ENCODE results near the gene RBM39.
"Not testable (repeated sequence)": the region's sequence is repeated elsewhere in the genome, so short reads cannot be mapped to it uniquely, and the experiment has no call there.

The RBM39 gene

DNA sequence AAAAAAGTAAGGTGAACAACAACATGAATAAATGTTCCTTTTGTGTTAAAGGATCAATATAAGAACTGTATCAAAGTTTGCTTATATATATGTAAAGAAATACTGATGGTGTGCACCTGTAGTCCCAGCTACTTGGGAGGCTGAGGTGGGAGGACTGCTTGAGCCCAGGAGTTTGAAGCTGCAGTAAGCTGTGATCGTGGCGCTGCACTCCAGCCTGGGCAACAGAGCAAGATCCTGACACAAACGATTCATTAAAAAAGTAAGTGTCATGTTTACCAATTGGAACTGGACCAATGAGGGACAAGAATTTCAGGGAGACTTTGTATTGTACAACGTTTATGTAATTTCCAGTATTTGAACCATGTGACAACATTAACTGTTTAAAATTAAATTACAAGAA is 24.8 kb upstream of the RBM39 start:
- H3K27ac ChIP-seq = no peak overlapping the region
- H3K4me2 ChIP-seq = no peak overlapping the region
- TF ChIP-seq, protein P1, sequence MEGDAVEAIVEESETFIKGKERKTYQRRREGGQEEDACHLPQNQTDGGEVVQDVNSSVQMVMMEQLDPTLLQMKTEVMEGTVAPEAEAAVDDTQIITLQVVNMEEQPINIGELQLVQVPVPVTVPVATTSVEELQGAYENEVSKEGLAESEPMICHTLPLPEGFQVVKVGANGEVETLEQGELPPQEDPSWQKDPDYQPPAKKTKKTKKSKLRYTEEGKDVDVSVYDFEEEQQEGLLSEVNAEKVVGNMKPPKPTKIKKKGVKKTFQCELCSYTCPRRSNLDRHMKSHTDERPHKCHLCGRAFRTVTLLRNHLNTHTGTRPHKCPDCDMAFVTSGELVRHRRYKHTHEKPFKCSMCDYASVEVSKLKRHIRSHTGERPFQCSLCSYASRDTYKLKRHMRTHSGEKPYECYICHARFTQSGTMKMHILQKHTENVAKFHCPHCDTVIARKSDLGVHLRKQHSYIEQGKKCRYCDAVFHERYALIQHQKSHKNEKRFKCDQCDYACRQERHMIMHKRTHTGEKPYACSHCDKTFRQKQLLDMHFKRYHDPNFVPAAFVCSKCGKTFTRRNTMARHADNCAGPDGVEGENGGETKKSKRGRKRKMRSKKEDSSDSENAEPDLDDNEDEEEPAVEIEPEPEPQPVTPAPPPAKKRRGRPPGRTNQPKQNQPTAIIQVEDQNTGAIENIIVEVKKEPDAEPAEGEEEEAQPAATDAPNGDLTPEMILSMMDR (conservative IDR thresholded peaks at IDR 0.05; ENCODE audit: low read depth, low read length) = no peak
- H3K27me3 ChIP-seq (ENCODE audit: insufficient read depth, low read depth) = no peaks in the 10 kb centered on the region
- no peaks in the 10 kb centered on the region for H3K79me2 ChIP-seq (ENCODE audit: insufficient read depth, low read depth)
- no peak overlapping the region for H3K4me3 ChIP-seq (IDR thresholded peaks at IDR 0.05; ENCODE audit: insufficient read depth, low read depth, low read length)
- H4K20me1 ChIP-seq (ENCODE audit: insufficient read depth) = no peaks in the 10 kb centered on the region
- H3K36me3 ChIP-seq (ENCODE audit: insufficient read depth) = no peaks in the 10 kb centered on the region
- H3K4me1 ChIP-seq (ENCODE audit: low read depth, poor library complexity, severe bottlenecking) = peaks cover 5% of the 10 kb centered on the region
- no peak overlapping the region for H2AFZ ChIP-seq (ENCODE audit: low read depth)
- H3K9ac ChIP-seq = no peak overlapping the region

DNA sequence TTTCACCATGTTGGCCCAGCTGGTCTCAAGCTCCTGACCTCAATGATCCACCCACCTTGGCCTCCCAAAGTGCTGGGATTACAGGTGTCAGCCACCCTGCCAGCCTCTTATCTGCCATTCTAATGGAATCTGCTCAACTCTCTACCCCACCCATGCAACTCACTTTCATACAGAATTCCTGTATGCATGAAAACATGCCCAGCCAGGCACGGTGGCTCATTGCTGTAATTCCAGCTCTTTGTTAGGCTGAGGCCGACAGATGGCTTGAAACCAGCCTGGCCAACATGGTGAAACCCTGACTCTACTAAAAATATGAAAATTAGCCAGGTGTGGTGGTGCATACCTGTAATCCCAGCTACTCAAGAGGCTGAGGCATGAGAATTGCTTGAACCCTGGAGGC is 22.9 kb upstream of the RBM39 start:
- H4K20me1 ChIP-seq (ENCODE audit: insufficient read depth); H3K27ac ChIP-seq; H2AFZ ChIP-seq (ENCODE audit: low read depth); H3K9ac ChIP-seq; H3K4me2 ChIP-seq; H3K36me3 ChIP-seq (ENCODE audit: insufficient read depth); H3K4me1 ChIP-seq (ENCODE audit: low read depth, poor library complexity, severe bottlenecking); H3K79me2 ChIP-seq (ENCODE audit: insufficient read depth, low read depth); H3K27me3 ChIP-seq (ENCODE audit: insufficient read depth, low read depth); H3K4me3 ChIP-seq (IDR thresholded peaks at IDR 0.05; ENCODE audit: insufficient read depth, low read depth, low read length): not testable (repeated sequence)

DNA sequence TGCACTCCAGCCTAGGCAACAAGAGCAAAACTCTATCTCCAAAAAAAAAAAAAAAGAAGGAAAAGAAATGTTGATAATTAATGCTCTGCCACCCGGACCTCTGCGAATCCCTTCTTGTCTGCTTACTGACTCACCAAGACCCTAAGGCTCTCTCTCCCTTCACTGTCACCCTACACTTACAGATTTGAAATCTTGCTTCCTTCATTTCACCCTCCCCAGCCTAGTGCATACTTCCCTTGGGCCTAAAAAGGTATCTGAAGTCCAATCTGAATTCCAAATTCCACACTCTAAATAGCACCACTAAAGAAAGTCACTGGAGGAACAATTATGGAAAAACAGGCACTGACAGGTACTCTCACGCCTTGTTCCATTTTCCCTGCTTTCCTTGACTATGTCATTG is 20.4 kb upstream of the RBM39 start:
- Histone ChIP-seq H4K20me1 (ENCODE audit: insufficient read depth) (no peaks in the 10 kb centered on the region), H3K9ac (no peak overlapping the region), H3K27me3 (ENCODE audit: insufficient read depth, low read depth) (no peaks in the 10 kb centered on the region), H3K4me3 (IDR thresholded peaks at IDR 0.05; ENCODE audit: insufficient read depth, low read depth, low read length) (no peak overlapping the region), H3K79me2 (ENCODE audit: insufficient read depth, low read depth) (no peaks in the 10 kb centered on the region), H3K4me2 (no peak overlapping the region), H2AFZ (ENCODE audit: low read depth) (no peak overlapping the region), H3K27ac (no peak overlapping the region), H3K36me3 (ENCODE audit: insufficient read depth) (no peaks in the 10 kb centered on the region), H3K4me1 (ENCODE audit: low read depth, poor library complexity, severe bottlenecking) (no peaks in the 10 kb centered on the region)
- TF ChIP-seq, protein P1 (conservative IDR thresholded peaks at IDR 0.05; ENCODE audit: low read depth, low read length) = no peak

- H4K20me1 ChIP-seq (ENCODE audit: insufficient read depth); H3K36me3 ChIP-seq (ENCODE audit: insufficient read depth); H3K27me3 ChIP-seq (ENCODE audit: insufficient read depth, low read depth); H2AFZ ChIP-seq (ENCODE audit: low read depth); H3K27ac ChIP-seq; H3K4me2 ChIP-seq; H3K4me1 ChIP-seq (ENCODE audit: low read depth, poor library complexity, severe bottlenecking); H3K79me2 ChIP-seq (ENCODE audit: insufficient read depth, low read depth); H3K9ac ChIP-seq; H3K4me3 ChIP-seq (IDR thresholded peaks at IDR 0.05; ENCODE audit: insufficient read depth, low read depth, low read length): not testable (repeated sequence)
Measured at GRCh38 chr20:35761548-35761947, 19.5 kb upstream of the RBM39 start.

DNA sequence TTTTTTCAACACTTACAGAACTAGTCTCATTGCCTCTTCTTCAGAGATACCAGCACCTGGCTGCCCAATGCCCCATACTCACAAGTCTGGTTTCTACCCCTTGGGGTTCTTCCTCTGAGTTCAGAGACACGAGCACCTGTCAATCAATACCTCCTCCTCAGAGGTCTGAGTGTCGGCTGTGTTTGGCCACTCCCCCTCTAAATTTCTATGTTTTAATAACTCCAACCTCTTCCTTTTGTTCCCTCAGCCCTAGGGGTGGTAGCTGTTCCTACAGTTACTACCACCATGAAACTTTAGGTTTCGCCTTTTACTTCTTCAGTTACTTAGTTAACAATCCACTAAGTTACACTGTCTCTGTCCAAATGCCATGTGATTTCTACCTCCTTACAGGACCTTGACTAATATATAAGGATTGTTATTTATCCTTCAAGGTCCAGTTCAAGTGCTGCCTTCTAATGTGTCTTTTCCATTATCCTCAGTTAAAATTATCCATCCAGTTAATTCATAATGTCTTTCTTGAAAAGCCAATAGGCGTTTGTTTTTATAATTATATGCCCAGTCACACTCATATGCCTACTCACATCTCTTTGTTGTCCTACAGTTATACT is 15.1 kb upstream of the RBM39 start:
- Histone ChIP-seq H3K4me2 (no peak overlapping the region), H3K4me1 (ENCODE audit: low read depth, poor library complexity, severe bottlenecking) (no peaks in the 10 kb centered on the region)

More for the DNA sequence above, 15.1 kb upstream of the RBM39 start:
- Histone ChIP-seq H4K20me1 (ENCODE audit: insufficient read depth) (no peaks in the 10 kb centered on the region), H2AFZ (ENCODE audit: low read depth) (no peak overlapping the region), H3K4me3 (IDR thresholded peaks at IDR 0.05; ENCODE audit: insufficient read depth, low read depth, low read length) (no peak overlapping the region), H3K27me3 (ENCODE audit: insufficient read depth, low read depth) (no peaks in the 10 kb centered on the region), H3K79me2 (ENCODE audit: insufficient read depth, low read depth) (no peaks in the 10 kb centered on the region), H3K27ac (no peak overlapping the region), H3K36me3 (ENCODE audit: insufficient read depth) (no peaks in the 10 kb centered on the region), H3K9ac (no peak overlapping the region)
- TF ChIP-seq, protein P1 (conservative IDR thresholded peaks at IDR 0.05; ENCODE audit: low read depth, low read length) = no peak

All from KMS-11 (cell line).